Endothelial cell of umbilical vein (primary cell): ENCODE results near the gene KIF26B.

Experiments
- CTCF ChIP-seq, 2 donors: IDR thresholded peaks; 1 replicate in 1 of 2; 2 replicates in 1 of 2; pipeline ENCODE4 v1.5.1; 2011; ENCODE audit warnings: low read length in 2 of 2, mild to moderate bottlenecking in 2 of 2, moderate library complexity in 2 of 2, control low read depth in 1 of 2, inconsistent platforms in 1 of 2, low read depth in 1 of 2; ENCODE audit not compliant: insufficient read depth in 1 of 2; ENCODE audit errors: extremely low read depth in 1 of 2
- EZH2 ChIP-seq: IDR thresholded peaks from 2 replicates; pipeline ENCODE4 v1.6.1; 2012; ENCODE audit warnings: borderline replicate concordance, low read depth, mild to moderate bottlenecking, moderate library complexity, low read length, inconsistent platforms; ENCODE audit not compliant: severe bottlenecking
- GATA2 ChIP-seq: IDR thresholded peaks from 2 replicates; pipeline ENCODE4 v1.7.0; 2011; ENCODE audit warnings: low read depth, mild to moderate bottlenecking, moderate library complexity, mixed read lengths, low read length; ENCODE audit not compliant: insufficient read length, insufficient read depth
- MAX ChIP-seq: IDR thresholded peaks from 2 replicates; pipeline ENCODE4 v1.6.1; 2011; ENCODE audit not compliant: insufficient read depth, insufficient read length
- POLR2A ChIP-seq: IDR thresholded peaks from 2 replicates; pipeline ENCODE4 v1.6.1; 2012; ENCODE audit warnings: low read depth, mild to moderate bottlenecking, control low read depth, low read length
- POLR2AphosphoS5 ChIP-seq: IDR thresholded peaks from 2 replicates; pipeline ENCODE4 v1.6.1; 2012; ENCODE audit warnings: low read depth, mild to moderate bottlenecking, control low read depth, low read length, moderate library complexity; ENCODE audit not compliant: insufficient read depth

- no peak for TF ChIP-seq CTCF (IDR thresholded peaks at IDR 0.05; ENCODE audit: extremely low read depth in 1 of 2, insufficient read depth in 1 of 2, low read depth in 1 of 2, low read length in 2 of 2)
- TF ChIP-seq EZH2 = no peak
- no peak for TF ChIP-seq POLR2A
- no peak for TF ChIP-seq POLR2AphosphoS5
- no peak for TF ChIP-seq MAX
- no peak for TF ChIP-seq GATA2
Measured at GRCh38 chr1:245693941-245694752, 539.4 kb downstream of the KIF26B start.
